Hepatocyte (in vitro differentiated cells): ENCODE data around the gene LDB2. TPM values are rescaled to one million over a fixed set of nuclear protein-coding genes. Genes with fewer than 3 reads are reported as not detected.

ENCODE experiments used
- DNase-seq: peaks from one replicate; pipeline ENCODE4 v3.0.0-alpha.2; 2016; ENCODE audit warnings: low spot score
- H2AFZ ChIP-seq: fragments of 200-600 bp; sonication (generic); 2 replicates; pipeline ENCODE4 v1.6.0; 2016; ENCODE audit warnings: antibody characterized with exemption, mild to moderate bottlenecking
- H3K27ac ChIP-seq: fragments of 200-600 bp; sonication (generic); 2 replicates; pipeline ENCODE4 v1.5.1; 2016; ENCODE audit warnings: mild to moderate bottlenecking
- H3K27me3 ChIP-seq: fragments of 200-600 bp; sonication (generic); 2 replicates; pipeline ENCODE4 v1.6.1; 2016
- H3K36me3 ChIP-seq: fragments of 200-600 bp; sonication (generic); replicated peaks from 2 replicates; pipeline ENCODE4 v1.5.1; 2016; ENCODE audit warnings: low read depth; ENCODE audit not compliant: insufficient read depth
- H3K4me1 ChIP-seq: fragments of 200-600 bp; sonication (generic); 2 replicates; pipeline ENCODE4 v1.5.1; 2016; ENCODE audit warnings: mild to moderate bottlenecking, moderate library complexity; ENCODE audit not compliant: insufficient read depth
- H3K4me2 ChIP-seq: fragments of 200-600 bp; sonication (generic); 2 replicates; pipeline ENCODE4 v1.6.0; 2016
- H3K4me3 ChIP-seq: fragments of 200-600 bp; sonication (generic); 2 replicates; pipeline ENCODE4 v1.5.1; 2016; ENCODE audit warnings: mild to moderate bottlenecking
- H3K79me2 ChIP-seq: fragments of 200-600 bp; sonication (generic); 2 replicates; pipeline ENCODE4 v1.6.0; 2017; ENCODE audit warnings: mild to moderate bottlenecking
- H3K9me2 ChIP-seq: fragments of 200-600 bp; sonication (generic); replicated peaks from 2 replicates; pipeline ENCODE4 v1.6.0; 2017; ENCODE audit warnings: mild to moderate bottlenecking; ENCODE audit not compliant: insufficient read depth
- H3K9me3 ChIP-seq: fragments of 200-600 bp; sonication (generic); 2 replicates; pipeline ENCODE4 v1.5.1; 2016; ENCODE audit warnings: low read depth, mild to moderate bottlenecking
- H4K20me1 ChIP-seq: fragments of 200-600 bp; sonication (generic); 2 replicates; pipeline ENCODE4 v1.6.0; 2016; ENCODE audit warnings: mild to moderate bottlenecking; ENCODE audit not compliant: insufficient read depth, poor library complexity, severe bottlenecking
- CTCF ChIP-seq: fragments of 200-600 bp; sonication (generic); IDR thresholded peaks from 2 replicates; pipeline ENCODE4 v1.5.1; 2016; ENCODE audit warnings: antibody characterized with exemption, mild to moderate bottlenecking; ENCODE audit not compliant: poor library complexity
- EZH2 ChIP-seq: fragments of 200-600 bp; sonication (generic); IDR thresholded peaks from 2 replicates; pipeline ENCODE4 v1.6.1; 2016; ENCODE audit warnings: antibody characterized with exemption, mild to moderate bottlenecking, borderline replicate concordance
- EZH2phosphoT487 ChIP-seq: fragments of 200-600 bp; sonication (generic); IDR thresholded peaks from one replicate; pipeline ENCODE4 v1.6.1; 2018; ENCODE audit warnings: antibody characterized with exemption, mild to moderate bottlenecking, low read depth, moderate library complexity; ENCODE audit not compliant: unreplicated experiment, severe bottlenecking
- WGBS: methylation state at CpG from one replicate; pipeline ENCODE4 v1.1.6; 2016; ENCODE audit warnings: low lambda C conversion rate; ENCODE audit errors: missing lambda C conversion rate; 5-methylcytosine and 5-hydroxymethylcytosine counted together
- polyA plus RNA-seq: library from polyadenylated mRNA; unstranded; fragments of >200 nt; fragmentation: Nextera tagmentation; extraction: Ambion mirVana; gene quantifications from 2 replicates; pipeline ENCODE4 v1.2.1, GENCODE V29; 2016
- total RNA-seq: library from RNA; depleted of rRNA; stranded (reverse); fragments of >200 nt; gene quantifications from 2 replicates; pipeline ENCODE4 v1.2.3, GENCODE V29; 2014

LDB2 gene
- total and polyA plus RNA-seq, 2 experiments from 2014 or later: 8.7 to 20.3 TPM

GRCh38 chr4:16457944-16458343, 440.5 kb downstream of the LDB2 start:
- Histone ChIP-seq H3K9me3 (no peaks in the 10 kb centered on the region), H3K27ac (no peak overlapping the region), H3K9me2 (no peaks in the 10 kb centered on the region), H2AFZ (no peak overlapping the region), H3K4me2 (no peak overlapping the region), H3K79me2 (no peaks in the 10 kb centered on the region), H4K20me1 (no peaks in the 10 kb centered on the region), H3K27me3 (no peaks in the 10 kb centered on the region), H3K36me3 (no peaks in the 10 kb centered on the region), H3K4me1 (no peaks in the 10 kb centered on the region), H3K4me3 (no peak overlapping the region)
- DNase-seq: no peak
- TF ChIP-seq CTCF (no peak), EZH2 (no peak), EZH2phosphoT487 (no peak)
- WGBS: 90% methylated on average over 4 of the region's 4 CpGs
